LNCAP (cell line): Measurements from ENCODE around the gene CLN6.
A peak's percentile ranks its signal among the peaks of the same experiment; 100 is the strongest.

Source experiments
- TF ChIP-seq, protein P1 (sequence below): fragments of 450-650 bp; IDR thresholded peaks from 2 replicates; pipeline ENCODE4 v1.5.1; 2017; ENCODE audit warnings: mild to moderate bottlenecking

Gene CLN6

GRCh38 chr15:68262514-68263356, 33.2 kb upstream of the CLN6 start:
- TF ChIP-seq, protein P1, sequence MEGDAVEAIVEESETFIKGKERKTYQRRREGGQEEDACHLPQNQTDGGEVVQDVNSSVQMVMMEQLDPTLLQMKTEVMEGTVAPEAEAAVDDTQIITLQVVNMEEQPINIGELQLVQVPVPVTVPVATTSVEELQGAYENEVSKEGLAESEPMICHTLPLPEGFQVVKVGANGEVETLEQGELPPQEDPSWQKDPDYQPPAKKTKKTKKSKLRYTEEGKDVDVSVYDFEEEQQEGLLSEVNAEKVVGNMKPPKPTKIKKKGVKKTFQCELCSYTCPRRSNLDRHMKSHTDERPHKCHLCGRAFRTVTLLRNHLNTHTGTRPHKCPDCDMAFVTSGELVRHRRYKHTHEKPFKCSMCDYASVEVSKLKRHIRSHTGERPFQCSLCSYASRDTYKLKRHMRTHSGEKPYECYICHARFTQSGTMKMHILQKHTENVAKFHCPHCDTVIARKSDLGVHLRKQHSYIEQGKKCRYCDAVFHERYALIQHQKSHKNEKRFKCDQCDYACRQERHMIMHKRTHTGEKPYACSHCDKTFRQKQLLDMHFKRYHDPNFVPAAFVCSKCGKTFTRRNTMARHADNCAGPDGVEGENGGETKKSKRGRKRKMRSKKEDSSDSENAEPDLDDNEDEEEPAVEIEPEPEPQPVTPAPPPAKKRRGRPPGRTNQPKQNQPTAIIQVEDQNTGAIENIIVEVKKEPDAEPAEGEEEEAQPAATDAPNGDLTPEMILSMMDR = no peak

GRCh38 chr15:68261980-68262379, 32.5 kb upstream of the CLN6 start:
- TF ChIP-seq, protein P1 = no peak

DNA sequence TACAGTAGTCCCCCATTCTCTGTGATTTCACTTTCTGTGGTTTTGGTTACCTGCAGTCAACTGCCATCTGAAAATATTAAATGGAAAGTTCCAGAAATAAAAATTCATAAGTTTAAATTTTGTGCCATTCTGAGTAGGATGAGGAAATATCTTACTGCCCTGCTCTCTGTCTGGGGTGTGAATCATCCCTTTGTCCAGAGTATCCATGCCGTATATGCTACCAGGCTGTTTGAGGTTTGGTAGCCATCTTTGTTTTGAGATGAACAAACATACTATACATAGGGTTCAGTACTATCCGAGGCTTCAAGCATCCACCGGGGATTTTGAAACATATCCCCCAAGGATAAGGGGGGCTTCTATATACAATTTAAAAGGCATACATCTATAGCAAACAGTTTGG, 31.7 kb upstream of the CLN6 start:
- TF ChIP-seq, protein P1 = no peak

DNA sequence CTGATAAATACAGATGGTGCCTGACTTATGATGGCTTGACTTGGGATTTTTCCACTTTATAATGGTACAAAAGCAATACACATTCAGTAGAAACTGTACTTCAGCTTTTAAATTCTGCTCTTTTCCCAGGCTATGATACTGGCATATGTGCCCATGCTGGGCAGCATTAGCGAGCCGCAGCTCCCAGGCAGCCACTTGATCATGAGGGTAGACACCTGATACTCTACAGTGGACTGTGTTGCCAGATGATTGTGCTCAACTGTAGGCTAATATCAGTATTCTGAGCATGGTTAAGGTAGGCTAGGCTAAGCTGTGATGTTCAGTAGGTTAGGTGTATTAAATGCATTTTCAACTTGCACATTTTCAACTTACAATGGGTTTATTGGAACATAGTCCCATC, 30.4 kb upstream of the CLN6 start:
- TF ChIP-seq, protein P1 = no peak

- TF ChIP-seq, protein P1 = no peak
Measured at GRCh38 chr15:68258692-68259091, 29.2 kb upstream of the CLN6 start.

DNA sequence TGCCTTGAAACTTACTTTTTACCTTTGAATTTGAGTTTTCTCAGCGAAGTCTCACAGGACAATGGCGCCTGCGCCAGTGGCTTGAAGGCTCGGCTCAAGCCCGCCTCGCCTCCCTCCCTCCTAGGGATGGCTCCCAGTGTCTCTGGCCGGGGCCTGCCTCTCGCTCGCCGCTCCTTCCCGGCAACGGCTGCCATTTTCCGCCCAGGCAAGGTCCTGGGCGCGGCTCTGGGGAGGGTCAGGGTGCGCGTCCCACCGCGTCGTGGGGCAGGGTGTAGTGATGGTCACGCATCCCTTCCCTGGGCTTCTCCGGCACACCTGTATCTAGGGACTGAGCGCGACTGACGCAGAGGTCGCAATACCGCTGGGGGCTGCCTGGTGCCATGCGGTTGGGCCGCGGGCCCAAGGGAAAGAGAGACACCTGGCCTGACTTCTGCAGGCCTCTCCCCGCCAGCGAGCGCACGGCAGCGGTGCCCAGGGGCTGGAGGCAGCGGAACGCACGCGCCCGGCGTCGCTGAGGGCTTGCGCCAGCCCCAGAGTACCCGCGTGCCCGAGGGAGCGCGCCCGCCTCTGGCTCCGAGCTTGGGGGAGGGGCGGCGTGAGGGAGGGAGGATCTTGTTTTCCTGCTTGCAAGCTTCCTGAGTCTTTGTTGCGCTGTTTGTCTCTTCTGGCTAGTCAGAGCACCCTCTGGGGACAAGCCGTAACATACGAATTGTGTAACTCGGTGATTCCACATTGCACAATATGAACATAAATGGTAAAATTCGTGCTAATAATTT, 27.3 kb upstream of the CLN6 start:
- TF ChIP-seq, protein P1 = no peak

- TF ChIP-seq, protein P1 = peak; percentile 86
Measured at GRCh38 chr15:68252925-68253534, 23.5 kb upstream of the CLN6 start.
